VCaP (cell line): ENCODE results near the gene GGT1.
A peak's percentile ranks its signal among the peaks of the same experiment; 100 is the strongest.
"Not testable (repeated sequence)": the region's sequence is repeated elsewhere in the genome, so short reads cannot be mapped to it uniquely, and the experiment has no call there.

Experiments
- H3K27ac ChIP-seq: fragments of 450-650 bp; 2 replicates; pipeline ENCODE4 v1.5.1; 2017
- CTCF ChIP-seq: fragments of 450-650 bp; conservative IDR thresholded peaks from 2 replicates; pipeline ENCODE4 v1.5.1; 2017; ENCODE audit warnings: mild to moderate bottlenecking, moderate library complexity

The GGT1 gene

GRCh38 chr22:24629069-24629468 is 26.1 kb downstream of the GGT1 start:
- not testable (repeated sequence) for H3K27ac ChIP-seq
- peak; percentile 14; the same call in 1 of the 2 replicates for TF ChIP-seq CTCF

- peak overlapping the region; percentile 66 for H3K27ac ChIP-seq
Measured at GRCh38 chr22:24630812-24631427, 27.9 kb downstream of the GGT1 start.

GRCh38 chr22:24631430-24632122 is 28.6 kb downstream of the GGT1 start:
- H3K27ac ChIP-seq: peak overlapping the region; percentile 66

- H3K27ac ChIP-seq: not testable (repeated sequence)
Measured at GRCh38 chr22:24632642-24633041, 29.6 kb downstream of the GGT1 start.

GRCh38 chr22:24633231-24634023 is 30.4 kb downstream of the GGT1 start:
- H3K27ac ChIP-seq: not testable (repeated sequence)

- not testable (repeated sequence) for H3K27ac ChIP-seq
Measured at GRCh38 chr22:24634776-24635389, 31.9 kb downstream of the GGT1 start.

- not testable (repeated sequence) for H3K27ac ChIP-seq
Measured at GRCh38 chr22:24636513-24636912, 33.5 kb downstream of the GGT1 start.

- H3K27ac ChIP-seq: not testable (repeated sequence)
Measured at GRCh38 chr22:24642307-24642706, 39.3 kb downstream of the GGT1 start.

GRCh38 chr22:24644409-24644808 is 41.4 kb downstream of the GGT1 start:
- H3K27ac ChIP-seq: not testable (repeated sequence)

GRCh38 chr22:24645408-24646399 is 42.7 kb downstream of the GGT1 start:
- not testable (repeated sequence) for H3K27ac ChIP-seq

GRCh38 chr22:24646756-24647155 is 43.8 kb downstream of the GGT1 start:
- H3K27ac ChIP-seq: not testable (repeated sequence)

GRCh38 chr22:24649371-24649770 is 46.4 kb downstream of the GGT1 start:
- not testable (repeated sequence) for H3K27ac ChIP-seq

GRCh38 chr22:24650884-24651283 is 47.9 kb downstream of the GGT1 start:
- peak; percentile 46 for TF ChIP-seq CTCF

GRCh38 chr22:24665395-24665794 is 62.4 kb downstream of the GGT1 start:
- not testable (repeated sequence) for H3K27ac ChIP-seq

More at GRCh38 chr22:24650884-24651283, 47.9 kb downstream of the GGT1 start:
- not testable (repeated sequence) for H3K27ac ChIP-seq

- not testable (repeated sequence) for H3K27ac ChIP-seq
Measured at GRCh38 chr22:24667904-24668303, 64.9 kb downstream of the GGT1 start.

- peak overlapping the region; percentile 28 for H3K27ac ChIP-seq
Measured at GRCh38 chr22:24672532-24672931, 69.5 kb downstream of the GGT1 start.
